Measurements from ENCODE around the gene H3-3A.

- TF ChIP-seq CTCF (IDR thresholded peaks at IDR 0.05), result no peak
- no peak for TF ChIP-seq POLR2A (IDR thresholded peaks at IDR 0.05)
Measured at GRCh38 chr1:226026833-226027232, 35.7 kb upstream of the H3-3A start.
